Stimulated activated CD4-positive, alpha-beta T cell treated with anti-CD3 and anti-CD28 coated beads, Interleukin-1b, Interleukin-23, amount 100 ng/mL, for 4 hours (primary cell): ENCODE results near the gene MAP3K3.

ENCODE experiments used
- DNase-seq, 2 donors: peaks; one replicate each; pipeline ENCODE4 v3.0.0-alpha.2; 2020; ENCODE audit warnings: low read depth in 2 of 2

MAP3K3 gene

GRCh38 chr17:63621684-63622573, at the start of gene MAP3K3:
TSS of gene MAP3K3 (plus strand) at chr17:63622417. CDS start at chr17:63622760, 343 bp downstream.
- DNase-seq, result peak; percentile 92 to 94

DNA sequence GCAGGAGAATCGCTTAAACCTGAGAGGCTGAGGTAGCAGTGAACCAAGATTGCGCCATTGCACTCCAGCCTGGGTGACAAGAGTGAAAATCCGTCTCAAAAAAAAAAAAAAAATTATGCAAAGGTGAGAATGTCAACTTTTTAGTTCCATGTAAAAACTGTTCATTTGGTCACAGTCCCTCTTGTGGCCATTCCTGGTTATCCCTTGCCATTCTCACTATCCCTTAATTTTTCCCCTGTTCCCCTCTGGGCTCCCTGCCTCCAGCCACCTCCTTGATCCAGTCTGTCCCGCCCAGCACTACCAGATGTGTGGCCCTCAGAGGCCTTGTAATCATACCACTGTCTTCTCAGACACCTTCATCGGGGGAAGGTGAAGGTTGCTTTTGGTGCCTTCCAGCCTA, 48.6 kb upstream of the MAP3K3 start:
- DNase-seq, result no peak

- DNase-seq, result no peak
Measured at GRCh38 chr17:63578027-63578768, 44.0 kb upstream of the MAP3K3 start.

- no peak for DNase-seq
Measured at GRCh38 chr17:63578769-63579111, 43.5 kb upstream of the MAP3K3 start.

DNA sequence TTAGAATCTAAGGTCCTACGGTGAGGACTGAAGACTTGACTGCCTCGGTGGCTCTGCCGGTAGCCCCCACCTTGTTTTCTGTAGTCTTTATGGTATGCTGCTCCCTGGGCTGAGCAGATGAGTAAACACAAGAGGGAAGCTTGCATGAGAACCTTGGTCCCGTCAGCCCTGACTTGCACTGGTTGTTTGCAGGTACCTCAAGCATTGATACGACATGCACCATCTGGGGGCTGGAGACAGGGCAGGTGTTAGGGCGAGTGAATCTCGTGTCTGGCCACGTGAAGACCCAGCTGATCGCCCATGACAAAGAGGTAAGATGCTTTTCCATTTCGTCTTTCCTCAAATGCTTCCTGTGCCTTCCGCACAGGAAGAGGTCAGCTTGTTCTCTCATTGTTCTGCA, 42.6 kb upstream of the MAP3K3 start:
- DNase-seq, result no peak

GRCh38 chr17:63587770-63588169, 34.4 kb upstream of the MAP3K3 start:
- no peak for DNase-seq

DNA sequence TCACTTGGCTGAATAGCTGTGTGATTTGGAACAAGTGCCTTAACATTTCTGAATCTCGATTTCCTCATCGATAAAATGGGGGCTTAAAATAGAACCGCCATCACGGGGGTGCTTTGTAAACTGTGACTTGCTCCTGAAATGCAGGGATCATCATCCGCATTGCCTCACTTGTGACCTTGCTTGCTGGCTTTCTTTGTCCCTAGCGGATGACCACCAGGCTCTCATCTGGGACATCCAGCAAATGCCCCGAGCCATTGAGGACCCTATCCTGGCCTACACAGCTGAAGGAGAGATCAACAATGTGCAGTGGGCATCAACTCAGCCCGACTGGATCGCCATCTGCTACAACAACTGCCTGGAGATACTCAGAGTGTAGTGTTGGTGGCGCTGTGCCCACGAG, 33.4 kb upstream of the MAP3K3 start:
- no peak for DNase-seq

- DNase-seq, result no peak
Measured at GRCh38 chr17:63589646-63590045, 32.6 kb upstream of the MAP3K3 start.

GRCh38 chr17:63592797-63593196, 29.4 kb upstream of the MAP3K3 start:
- DNase-seq, result no peak

- no peak for DNase-seq
Measured at GRCh38 chr17:63595132-63595531, 27.1 kb upstream of the MAP3K3 start.

- DNase-seq, result no peak
Measured at GRCh38 chr17:63596856-63597586, 25.2 kb upstream of the MAP3K3 start.

- DNase-seq, result no peak
Measured at GRCh38 chr17:63598281-63598680, 23.9 kb upstream of the MAP3K3 start.

DNA sequence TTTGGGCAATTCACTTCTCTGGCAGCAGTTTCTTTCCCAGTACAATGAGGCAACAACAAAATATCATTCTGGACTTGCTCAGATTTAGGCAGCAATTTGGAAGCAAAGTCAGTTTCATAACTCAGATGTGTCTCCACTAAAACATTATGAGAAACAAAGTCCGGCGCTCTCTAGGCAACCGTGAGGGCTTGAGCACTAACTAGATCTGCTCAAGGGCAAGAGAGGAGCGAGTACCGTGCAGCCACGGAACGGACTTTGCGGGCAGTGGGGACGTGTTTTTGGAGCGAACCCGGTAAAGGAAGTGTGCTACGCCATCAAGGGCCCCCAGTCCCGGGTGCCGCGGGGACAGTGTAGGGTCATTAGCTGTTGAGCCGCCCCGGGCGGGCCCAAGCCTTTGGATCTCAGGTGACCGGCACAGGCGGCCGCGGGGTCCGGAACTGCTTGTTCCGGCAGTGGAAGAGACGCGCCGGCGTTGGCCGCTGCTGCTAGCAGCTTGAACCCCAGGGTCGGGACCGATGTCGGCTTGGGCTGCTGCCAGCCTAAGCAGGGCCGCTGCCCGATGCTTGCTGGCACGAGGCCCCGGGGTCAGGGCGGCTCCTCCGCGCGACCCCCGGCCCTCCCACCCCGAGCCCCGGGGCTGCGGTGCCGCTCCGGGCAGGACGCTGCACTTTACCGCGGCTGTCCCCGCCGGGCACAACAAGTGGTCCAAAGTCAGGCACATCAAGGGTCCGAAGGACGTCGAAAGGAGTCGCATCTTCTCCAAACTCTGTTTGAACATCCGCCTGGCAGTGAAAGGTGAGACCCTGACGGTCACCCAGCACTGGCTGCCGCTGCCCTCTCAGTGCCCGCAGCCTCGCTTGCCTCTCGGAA, 21.4 kb upstream of the MAP3K3 start, which contains the start of gene TACO1:
TACO1 (plus strand) TSS at position 327 of the 870 bp plus-strand sequence; CDS start at position 516, 189 bp downstream.
- peak; percentile 73 to 74 for DNase-seq

DNA sequence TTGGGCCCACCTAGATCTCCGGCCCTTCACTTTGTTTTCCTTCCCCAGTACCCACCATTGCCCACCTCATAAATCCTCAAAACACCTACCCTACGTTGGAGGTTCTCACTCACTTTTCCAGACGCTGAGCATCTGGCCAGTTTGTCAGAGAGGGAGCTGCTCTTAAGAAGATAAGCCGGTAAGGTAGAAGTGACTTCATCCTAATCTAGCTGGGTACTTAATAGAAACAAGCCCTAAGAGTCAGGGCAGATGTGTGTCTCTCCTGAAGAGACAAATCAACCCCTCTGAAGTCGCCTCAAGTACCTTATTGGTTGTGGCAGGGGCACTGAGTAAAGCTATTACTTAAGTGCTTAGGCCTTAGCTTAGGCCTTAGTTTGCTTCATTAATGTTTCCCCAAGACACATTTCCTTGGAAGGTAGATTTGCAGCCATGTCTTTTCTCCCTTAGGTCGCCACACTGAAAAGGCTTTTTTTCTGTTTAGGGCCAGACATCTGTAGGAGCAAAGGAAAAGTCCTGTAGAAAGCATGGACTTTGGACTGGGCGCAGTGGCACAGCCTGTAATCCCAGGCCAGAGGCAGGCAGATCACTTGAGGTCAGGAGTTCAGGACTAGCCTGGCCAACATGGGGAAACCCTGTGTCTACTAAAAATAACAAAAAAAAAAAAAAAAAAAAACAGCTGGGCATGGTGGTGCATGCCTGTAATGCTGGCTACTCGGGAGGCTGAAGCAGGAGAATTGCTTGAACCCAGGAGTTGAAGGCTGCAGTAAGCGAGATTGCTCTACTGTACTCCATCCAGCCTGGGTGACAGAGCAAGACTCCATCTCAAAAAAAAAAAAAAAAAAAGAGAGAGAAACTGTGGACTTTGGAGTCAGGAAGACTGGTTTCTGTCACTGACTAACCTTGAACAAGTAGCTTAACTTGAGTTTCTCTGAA, 20.5 kb upstream of the MAP3K3 start:
- no peak for DNase-seq

DNA sequence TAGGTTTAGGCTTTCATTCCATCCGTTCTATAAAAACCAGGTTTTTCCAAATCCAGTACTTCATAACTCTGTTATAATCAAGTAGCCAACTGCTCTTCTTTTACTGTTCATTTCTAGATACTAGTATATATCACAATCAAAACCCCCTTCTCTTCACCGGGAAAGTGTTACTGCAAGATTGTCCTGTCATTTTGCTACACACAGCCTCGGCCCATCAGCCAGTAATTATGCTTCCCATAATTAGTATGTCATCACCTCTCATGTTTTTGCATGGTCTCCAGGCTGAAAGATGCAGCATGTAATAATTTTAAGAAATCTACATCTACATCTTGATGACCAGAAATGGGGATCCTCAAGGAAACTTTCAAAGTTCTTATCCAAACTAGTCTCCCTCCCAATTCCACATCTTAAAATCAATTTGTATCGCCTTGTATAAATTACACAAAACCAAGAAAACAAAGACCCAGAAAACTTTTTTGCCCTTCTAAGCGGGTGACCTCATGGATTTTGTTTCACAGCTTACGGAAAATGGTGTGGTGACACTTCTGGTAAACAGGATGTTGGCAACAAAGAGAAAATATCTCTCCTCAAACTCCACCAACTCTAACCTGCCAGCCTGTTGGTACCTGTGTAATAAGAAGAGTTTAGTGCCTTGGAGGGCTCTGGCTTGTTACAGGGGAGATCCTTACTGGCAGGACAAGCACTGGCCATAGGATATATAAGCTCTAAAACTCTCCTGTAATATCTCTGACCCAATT, 12.2 kb upstream of the MAP3K3 start:
- no peak for DNase-seq

- no peak for DNase-seq
Measured at GRCh38 chr17:63610854-63611253, 11.4 kb upstream of the MAP3K3 start.

GRCh38 chr17:63611354-63611753, 10.9 kb upstream of the MAP3K3 start:
- no peak for DNase-seq

GRCh38 chr17:63613663-63614062, 8.6 kb upstream of the MAP3K3 start:
- DNase-seq, result no peak

DNA sequence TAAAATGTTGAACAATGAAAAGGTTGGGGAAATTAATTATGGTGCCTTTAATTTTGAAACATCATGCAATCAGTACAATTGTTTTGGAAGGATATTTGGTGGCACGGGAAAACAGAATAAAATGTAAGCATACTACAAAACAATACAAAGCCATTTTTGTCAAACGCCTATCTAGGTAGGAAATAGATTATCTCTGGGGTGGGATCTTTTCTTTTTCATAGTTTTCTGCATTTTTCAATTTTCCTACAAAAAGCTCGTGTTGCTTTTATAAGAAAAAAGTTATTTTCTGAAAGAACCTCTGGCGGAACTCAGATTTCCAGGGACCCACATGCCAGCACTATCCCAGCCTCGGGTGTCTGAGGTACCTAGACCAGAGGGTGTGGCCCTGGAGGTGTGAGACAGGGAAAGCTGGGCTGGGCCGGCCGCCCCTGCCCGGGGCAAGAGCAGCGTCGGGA, 961 bp upstream of the MAP3K3 start:
- no peak for DNase-seq
